NB4 (cell line): Measurements from ENCODE around the gene ZCCHC18.

Experiments used
- DNase-seq: peaks from one replicate; pipeline ENCODE4 v3.0.0; 2010; ENCODE audit warnings: low read depth
- H3K4me3 ChIP-seq: one replicate; pipeline ENCODE4 v1.5.1; 2011; ENCODE audit warnings: mild to moderate bottlenecking, low read depth, low read length, moderate library complexity
- CTCF ChIP-seq: IDR thresholded peaks from one replicate; pipeline ENCODE4 v1.5.1; 2012; ENCODE audit warnings: low read depth, low read length
- MAX ChIP-seq: IDR thresholded peaks from 2 replicates; pipeline ENCODE4 v1.6.1; 2011; ENCODE audit warnings: low read depth, low read length
- MYC ChIP-seq: IDR thresholded peaks from 2 replicates; pipeline ENCODE4 v1.6.1; 2011; ENCODE audit warnings: low read depth, low read length
- POLR2A ChIP-seq: IDR thresholded peaks from 2 replicates; pipeline ENCODE4 v1.6.1; 2011; ENCODE audit warnings: mild to moderate bottlenecking; ENCODE audit not compliant: insufficient read length; ENCODE audit errors: extremely low read depth

The ZCCHC18 gene

DNA sequence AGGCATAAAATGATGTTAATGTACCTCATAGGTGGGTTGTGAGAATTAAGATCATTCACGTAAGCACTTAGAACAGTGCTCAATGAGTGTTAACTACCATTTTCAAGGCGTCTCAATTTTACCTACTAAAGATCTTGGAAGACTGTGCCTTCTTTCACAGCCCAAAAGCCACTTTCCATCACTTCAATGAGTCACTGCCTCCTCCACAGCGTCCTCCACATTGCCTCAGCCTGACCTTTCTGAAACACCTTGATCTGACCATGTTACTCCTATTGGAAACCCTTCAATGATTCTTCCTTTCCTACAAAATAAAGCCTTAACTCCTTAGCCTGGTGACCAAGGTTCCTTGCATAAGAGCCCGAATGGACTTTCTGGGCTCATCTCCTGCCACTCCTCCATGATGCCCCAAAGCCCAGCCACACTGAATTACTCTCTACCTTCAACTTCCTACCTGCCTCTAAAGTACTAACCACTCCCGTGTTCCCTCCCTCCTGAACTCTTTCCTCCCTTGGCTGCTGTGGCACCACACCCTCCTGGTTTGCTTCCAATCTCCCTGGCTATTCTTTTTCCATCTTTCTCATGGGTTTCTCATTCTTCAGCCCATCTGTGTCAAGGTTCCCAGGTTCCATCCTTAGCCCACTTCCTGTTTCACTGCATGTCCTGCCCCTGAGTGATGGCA is 22.4 kb downstream of the ZCCHC18 start:
- H3K4me3 ChIP-seq = no peak overlapping the region
- no peak for DNase-seq
- TF ChIP-seq POLR2A = no peak
- no peak for TF ChIP-seq MAX
- no peak for TF ChIP-seq CTCF
- no peak for TF ChIP-seq MYC

GRCh38 chrX:104135677-104136076 is 23.4 kb downstream of the ZCCHC18 start:
- TF ChIP-seq POLR2A = no peak
- TF ChIP-seq MAX = no peak
- H3K4me3 ChIP-seq = no peak overlapping the region
- no peak for DNase-seq

- no peak overlapping the region for H3K4me3 ChIP-seq
- TF ChIP-seq CTCF (peak; percentile 58), POLR2A (no peak)
- peak; percentile 76 for DNase-seq
Observed at GRCh38 chrX:104136241-104137019, 24.1 kb downstream of the ZCCHC18 start.

GRCh38 chrX:104137496-104137895 is 25.2 kb downstream of the ZCCHC18 start:
- no peak overlapping the region for H3K4me3 ChIP-seq
- peak; percentile 23 for DNase-seq

GRCh38 chrX:104141087-104141760 is 28.9 kb downstream of the ZCCHC18 start:
- no peak for DNase-seq
- no peak for TF ChIP-seq POLR2A
- TF ChIP-seq MAX = no peak
- no peak for TF ChIP-seq CTCF
- TF ChIP-seq MYC = no peak
- H3K4me3 ChIP-seq = no peak overlapping the region

More at GRCh38 chrX:104137496-104137895, 25.2 kb downstream of the ZCCHC18 start:
- no peak for TF ChIP-seq MYC
- no peak for TF ChIP-seq POLR2A
- no peak for TF ChIP-seq CTCF
- no peak for TF ChIP-seq MAX

- DNase-seq = no peak
- no peak overlapping the region for H3K4me3 ChIP-seq
- TF ChIP-seq CTCF (no peak), POLR2A (no peak), MYC (no peak), MAX (no peak)
Observed at GRCh38 chrX:104151037-104151436, 38.7 kb downstream of the ZCCHC18 start.
